HG03439 (cell line): ENCODE results near the gene DENND1A.

Source experiments
- ATAC-seq: cut with Tn5 transposase; IDR thresholded peaks from one replicate; pipeline ENCODE4 v1.9.1; 2021; ENCODE audit warnings: mild to moderate bottlenecking, moderate library complexity; ENCODE audit not compliant: unreplicated experiment

Gene DENND1A

DNA sequence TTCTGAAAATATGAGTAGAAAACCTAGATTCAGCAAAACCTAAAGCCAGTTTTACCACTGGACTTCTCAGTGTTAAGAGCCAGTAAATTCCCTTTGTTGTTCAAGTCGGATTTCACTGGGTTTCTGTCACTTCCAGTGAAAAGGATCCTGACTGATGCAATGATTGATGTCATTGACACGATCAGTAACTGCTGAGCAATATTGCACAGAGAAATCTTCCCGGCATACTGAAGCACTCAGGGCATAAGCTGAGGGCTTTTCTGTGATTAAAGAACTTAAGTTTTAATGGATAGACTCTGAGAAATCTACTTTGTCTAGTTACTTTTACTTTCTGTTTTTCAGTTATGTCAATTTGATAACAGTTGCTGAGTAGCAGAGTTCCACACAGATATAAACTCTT lies 61.9 kb downstream of the DENND1A start:
- ATAC-seq = no peak

- no peak for ATAC-seq
Observed at GRCh38 chr9:123867034-123867433, 62.9 kb downstream of the DENND1A start.

DNA sequence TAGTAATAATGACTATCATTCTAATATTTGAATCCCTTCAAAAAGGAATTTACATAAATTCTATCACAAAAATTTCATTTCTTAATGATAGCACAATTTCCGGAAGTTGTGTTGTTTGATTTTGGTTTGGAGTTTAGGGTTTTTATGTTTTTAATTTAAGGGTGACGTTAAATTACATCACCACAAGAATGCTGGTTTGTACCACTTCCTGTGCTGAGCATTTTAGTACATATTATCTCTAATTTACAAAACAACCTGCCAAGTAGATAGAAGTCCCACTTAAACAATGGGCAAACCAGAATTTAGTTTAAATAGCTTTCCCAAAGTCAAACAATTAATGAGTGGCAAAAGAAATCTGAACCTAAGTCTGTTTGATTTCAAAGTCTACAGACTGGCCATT lies 63.4 kb downstream of the DENND1A start:
- ATAC-seq = no peak

GRCh38 chr9:123865226-123866000 lies 64.5 kb downstream of the DENND1A start:
- ATAC-seq = no peak

DNA sequence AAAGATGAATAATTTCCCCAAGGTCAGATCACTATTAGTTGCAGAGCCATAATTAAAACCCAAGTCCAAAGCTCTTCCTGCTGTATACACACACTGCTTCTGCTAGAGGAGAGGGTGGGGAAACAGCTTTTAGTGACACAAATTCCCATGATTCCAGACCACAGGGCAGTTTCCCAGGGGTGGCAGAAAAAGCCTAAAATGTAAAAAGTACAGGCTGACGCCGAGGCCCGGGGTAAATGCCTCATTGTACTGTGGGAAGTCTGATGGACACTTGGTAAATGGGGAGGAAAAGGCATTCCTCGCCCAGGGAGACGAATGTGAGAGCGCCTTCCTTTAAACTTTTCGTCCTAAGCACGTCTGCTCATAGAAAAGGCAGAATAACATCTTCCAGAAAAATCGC lies 65.7 kb downstream of the DENND1A start:
- ATAC-seq = no peak

DNA sequence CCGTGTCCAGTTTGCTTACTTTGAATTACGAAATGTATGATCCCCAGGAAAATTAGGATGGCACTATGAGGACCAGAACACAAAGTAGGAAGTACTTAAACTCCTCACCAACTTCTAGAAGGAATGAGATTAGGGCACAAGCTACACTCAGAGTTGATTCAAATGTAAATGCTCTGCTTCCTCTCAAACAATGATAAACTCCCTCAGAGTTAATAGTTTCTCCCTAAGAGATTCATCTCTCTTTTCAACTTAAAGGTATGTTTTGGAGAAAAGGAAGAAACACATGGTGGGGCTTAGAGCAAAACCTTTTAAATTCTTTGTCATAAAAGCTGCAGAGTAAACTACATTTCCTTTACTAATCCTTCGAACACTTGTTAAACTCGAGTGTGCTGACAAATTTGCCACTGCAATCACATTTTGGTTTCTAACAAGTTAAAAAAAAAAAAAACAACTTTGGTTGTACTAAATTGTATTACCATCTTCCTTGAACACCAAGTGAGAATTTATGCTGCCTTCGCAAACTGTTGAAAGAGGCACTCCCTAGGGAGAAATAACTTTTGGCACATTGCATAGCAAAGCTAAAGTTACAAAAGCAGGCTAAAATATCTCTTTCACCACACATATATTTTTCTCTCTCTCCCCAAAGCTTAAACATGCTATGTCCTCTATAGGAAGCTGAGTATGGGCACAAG lies 66.6 kb downstream of the DENND1A start:
- no peak for ATAC-seq

- ATAC-seq = no peak
Observed at GRCh38 chr9:123861756-123862120, 68.2 kb downstream of the DENND1A start.

- ATAC-seq = no peak
Observed at GRCh38 chr9:123861086-123861755, 68.7 kb downstream of the DENND1A start.

- no peak for ATAC-seq
Observed at GRCh38 chr9:123860603-123861002, 69.3 kb downstream of the DENND1A start.

- no peak for ATAC-seq
Observed at GRCh38 chr9:123852403-123852802, 77.5 kb downstream of the DENND1A start.

- ATAC-seq = no peak
Observed at GRCh38 chr9:123851851-123852250, 78.1 kb downstream of the DENND1A start.

DNA sequence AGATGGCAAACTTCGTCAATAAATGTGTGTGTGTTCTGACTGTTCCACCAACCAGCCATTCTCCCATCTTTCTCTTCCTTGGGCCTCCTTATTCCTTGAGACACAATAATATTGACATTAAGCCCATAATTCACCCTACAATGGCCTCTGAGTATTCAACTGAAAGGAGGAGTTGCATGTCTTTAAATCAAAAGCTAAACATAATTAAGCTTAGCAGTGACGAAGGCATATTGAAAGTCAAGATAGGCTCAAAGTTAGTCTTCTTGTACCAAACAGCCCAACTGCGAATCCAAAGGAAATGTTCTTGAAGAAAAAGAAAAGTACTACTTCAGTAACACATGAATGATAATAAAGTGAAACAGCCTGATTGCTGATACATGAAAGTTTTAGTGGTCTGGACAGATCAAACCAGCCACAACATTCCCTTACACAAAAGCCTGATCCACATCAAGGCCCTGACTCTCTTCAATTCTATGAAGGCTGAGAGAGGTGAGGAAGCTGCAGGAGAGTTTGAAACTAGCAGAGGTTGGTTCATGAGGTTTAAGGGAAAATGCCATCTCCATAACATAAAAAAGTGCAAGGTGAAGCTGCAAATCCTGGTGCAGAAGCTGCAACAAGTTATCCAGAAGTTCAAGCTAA lies 81.4 kb downstream of the DENND1A start:
- no peak for ATAC-seq

GRCh38 chr9:123846966-123847365 lies 83.0 kb downstream of the DENND1A start:
- ATAC-seq = no peak

DNA sequence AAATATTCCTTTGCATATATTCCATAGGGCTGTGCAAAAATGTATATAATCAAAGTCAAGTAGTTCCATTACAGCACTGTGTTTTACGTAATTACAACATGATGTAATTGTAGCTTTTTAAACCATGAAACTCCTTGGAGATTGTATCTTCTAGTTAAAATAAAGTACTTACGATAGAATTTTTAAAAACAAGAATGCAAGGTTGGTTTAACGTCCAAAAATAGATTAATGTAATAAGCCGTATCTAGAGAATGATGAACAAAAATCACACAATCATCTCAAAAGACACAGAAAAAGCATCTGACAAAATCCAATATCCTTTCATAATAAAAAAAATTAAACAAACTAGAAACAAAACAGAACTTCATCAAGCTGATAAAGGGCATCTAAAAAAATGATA lies 86.2 kb downstream of the DENND1A start:
- ATAC-seq = no peak

GRCh38 chr9:123835821-123836220 lies 94.1 kb downstream of the DENND1A start:
- ATAC-seq = no peak

GRCh38 chr9:123834889-123835562 lies 94.9 kb downstream of the DENND1A start:
- ATAC-seq = no peak

- no peak for ATAC-seq
Observed at GRCh38 chr9:123834218-123834888, 95.6 kb downstream of the DENND1A start.

DNA sequence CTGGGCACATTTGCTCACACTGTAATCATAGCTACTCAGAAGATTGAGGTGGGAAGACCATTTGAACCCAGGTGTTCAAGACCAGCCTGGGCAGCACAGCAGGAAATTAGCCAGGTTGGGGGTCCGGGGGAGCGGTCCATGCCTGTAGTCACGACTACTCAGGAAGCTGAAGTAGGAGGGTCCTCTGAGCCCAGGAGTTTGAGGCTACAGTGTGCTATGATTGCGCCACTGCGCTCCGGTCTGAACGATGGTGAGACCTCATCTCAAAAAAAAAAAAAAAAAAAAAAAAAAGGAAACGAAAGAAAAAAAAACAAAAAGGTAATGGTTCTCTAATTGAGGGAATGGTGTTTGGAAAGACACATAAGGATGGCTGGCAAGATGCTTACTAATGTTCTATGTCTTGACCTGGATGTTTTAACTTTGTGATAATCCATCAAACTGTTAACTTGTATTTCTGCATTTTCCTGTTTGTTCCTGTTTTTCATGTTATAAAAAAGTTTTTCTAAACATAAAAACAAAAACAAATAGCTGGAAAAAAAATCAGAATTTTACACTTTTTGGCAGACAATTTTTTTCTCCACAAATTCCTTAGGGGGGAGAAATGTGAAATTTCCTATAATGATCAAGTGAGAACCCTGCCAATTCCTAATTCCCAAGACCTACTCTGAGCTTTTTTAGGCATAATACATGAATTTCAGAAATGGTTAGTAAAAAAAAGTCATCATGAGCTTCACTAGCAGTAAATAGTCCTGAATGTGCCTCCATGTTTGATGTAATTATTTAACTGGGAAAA lies 96.9 kb downstream of the DENND1A start:
- ATAC-seq = no peak

DNA sequence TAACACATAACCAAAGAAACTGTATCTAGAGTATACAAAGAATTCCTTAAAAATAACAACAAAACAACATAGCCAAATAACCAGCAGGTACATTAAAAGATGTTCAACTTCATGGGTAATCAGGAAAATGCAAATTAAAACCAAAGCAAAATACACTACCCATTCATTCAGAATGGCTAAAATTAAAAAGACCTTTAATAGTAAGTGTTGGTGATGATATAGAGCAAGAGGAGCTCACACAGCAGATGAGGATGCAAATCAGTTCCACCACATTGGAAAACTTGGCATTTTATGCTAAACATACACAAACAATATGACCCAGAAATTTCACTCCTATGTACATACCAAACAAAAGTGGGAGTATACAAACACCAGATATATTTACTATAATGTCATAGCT lies 97.8 kb downstream of the DENND1A start:
- ATAC-seq = no peak

- no peak for ATAC-seq
Observed at GRCh38 chr9:123828449-123828848, 101.5 kb downstream of the DENND1A start.
